ENCODE data around the gene GHRH.

Gene GHRH

GRCh38 chr20:37207171-37207570 lies 54.4 kb downstream of the GHRH start:
- DNase-seq (ENCODE audit: low read depth, low spot score) = no peak

DNA sequence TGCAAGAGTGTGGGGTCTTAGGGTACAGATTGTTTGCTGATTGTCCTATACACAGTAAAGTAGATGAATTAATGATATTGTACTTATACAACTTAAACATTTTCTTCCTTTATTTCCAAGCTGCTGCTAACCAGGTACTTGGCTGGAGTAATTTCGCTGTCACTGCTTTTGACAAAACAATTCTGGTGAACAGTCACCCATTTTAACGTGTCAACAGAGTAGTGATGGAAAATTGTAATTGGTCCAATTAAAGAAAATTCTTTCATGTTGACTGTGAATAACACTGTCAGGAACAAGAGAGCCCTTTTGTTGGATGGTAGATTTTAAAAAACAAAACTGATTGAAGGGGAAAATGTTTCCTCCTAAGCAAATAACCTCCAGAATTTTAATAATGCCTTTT lies 55.8 kb downstream of the GHRH start:
- no peak for DNase-seq (ENCODE audit: low read depth, low spot score)

- no peak for DNase-seq (ENCODE audit: low read depth, low spot score)
Measured at GRCh38 chr20:37205130-37205529, 56.5 kb downstream of the GHRH start.

- DNase-seq (ENCODE audit: low read depth, low spot score) = no peak
Measured at GRCh38 chr20:37204056-37204455, 57.6 kb downstream of the GHRH start.

DNA sequence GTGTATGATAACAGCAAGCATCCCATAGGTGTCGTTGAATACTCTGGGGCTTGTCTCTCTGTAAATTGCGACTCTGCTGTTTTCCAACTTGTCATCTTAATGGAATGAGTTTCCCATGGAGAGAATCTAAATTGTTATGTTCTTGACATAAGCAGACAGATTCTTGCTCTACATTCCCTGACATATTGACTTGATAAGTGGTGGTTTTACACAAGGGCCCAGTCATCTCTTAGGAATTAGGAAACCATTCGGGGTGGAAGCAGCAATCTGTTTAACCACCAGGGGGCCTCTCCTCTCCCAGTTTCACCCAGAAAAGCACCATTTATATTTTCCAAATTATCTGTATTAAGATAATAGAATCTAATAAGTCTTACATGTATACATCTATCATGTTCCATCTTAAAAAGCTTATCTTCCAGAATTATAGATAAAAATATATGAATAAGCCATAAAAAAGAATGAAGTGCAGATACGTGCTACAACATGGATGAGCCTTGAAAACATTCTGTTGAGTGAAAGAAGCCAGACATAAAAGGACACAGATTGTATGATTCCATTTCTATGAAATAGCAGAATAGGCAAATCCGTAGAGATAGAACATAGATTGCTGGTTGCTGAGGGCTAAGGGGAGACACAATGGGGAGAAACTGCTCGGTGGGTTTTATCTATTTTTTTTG lies 59.2 kb downstream of the GHRH start:
- no peak for DNase-seq (ENCODE audit: low read depth, low spot score)

DNA sequence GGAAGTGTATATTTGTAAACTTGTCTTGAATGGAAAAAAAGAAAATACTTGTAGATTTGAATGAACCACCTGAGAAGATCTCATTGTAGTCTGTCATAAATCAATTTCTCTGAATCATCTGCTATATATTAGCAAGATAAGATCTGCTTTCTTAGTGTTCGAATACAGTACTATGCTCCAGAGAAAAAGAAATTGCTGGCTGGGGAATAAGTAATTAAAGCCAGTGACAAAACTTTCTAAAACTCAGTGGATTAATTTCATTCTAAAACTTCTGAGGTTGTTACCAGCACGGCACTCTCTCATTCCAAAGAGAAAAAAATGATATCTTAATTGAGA lies 59.8 kb downstream of the GHRH start:
- no peak for DNase-seq (ENCODE audit: low read depth, low spot score)

All from activated naive CD8-positive, alpha-beta T cell treated with anti-CD3 and anti-CD28 coated beads, Interleukin-2, amount 50 U/mL, for 16 hours (primary cell).